ENCODE data around the gene SEC16B.

DNA sequence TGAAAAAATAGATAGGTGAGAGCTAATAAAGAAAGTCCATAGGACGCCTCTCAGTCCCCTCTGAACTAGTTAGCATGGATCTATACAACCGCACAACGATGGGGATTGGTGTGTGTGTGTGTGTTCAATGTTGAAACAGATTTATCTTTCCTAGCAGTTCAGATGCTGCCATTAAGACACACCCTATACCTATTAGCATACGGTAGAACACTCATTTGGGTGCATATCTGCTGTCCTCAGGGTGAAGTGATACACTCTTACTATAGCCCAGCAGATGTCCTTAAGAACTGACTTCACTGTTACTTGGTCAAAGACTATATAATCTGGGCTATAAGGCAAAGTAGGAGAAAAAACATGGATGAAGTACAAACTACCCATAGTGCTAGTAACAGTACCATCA is 4.6 kb downstream of the SEC16B start:
- TF ChIP-seq, protein P1, sequence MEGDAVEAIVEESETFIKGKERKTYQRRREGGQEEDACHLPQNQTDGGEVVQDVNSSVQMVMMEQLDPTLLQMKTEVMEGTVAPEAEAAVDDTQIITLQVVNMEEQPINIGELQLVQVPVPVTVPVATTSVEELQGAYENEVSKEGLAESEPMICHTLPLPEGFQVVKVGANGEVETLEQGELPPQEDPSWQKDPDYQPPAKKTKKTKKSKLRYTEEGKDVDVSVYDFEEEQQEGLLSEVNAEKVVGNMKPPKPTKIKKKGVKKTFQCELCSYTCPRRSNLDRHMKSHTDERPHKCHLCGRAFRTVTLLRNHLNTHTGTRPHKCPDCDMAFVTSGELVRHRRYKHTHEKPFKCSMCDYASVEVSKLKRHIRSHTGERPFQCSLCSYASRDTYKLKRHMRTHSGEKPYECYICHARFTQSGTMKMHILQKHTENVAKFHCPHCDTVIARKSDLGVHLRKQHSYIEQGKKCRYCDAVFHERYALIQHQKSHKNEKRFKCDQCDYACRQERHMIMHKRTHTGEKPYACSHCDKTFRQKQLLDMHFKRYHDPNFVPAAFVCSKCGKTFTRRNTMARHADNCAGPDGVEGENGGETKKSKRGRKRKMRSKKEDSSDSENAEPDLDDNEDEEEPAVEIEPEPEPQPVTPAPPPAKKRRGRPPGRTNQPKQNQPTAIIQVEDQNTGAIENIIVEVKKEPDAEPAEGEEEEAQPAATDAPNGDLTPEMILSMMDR (IDR thresholded peaks at IDR 0.05), result no peak
- no peak for TF ChIP-seq ZFX (IDR thresholded peaks at IDR 0.05; ENCODE audit: borderline replicate concordance)
